ENCODE data around the gene KIN. TPM values are rescaled to one million over a fixed set of nuclear protein-coding genes. Genes with fewer than 3 reads are reported as not detected.
"Not testable (repeated sequence)": the region's sequence is repeated elsewhere in the genome, so short reads cannot be mapped to it uniquely, and the experiment has no call there.

Gene KIN
- total and polyA plus RNA-seq, 2 experiments from 2014 or later, result 7.3 to 7.4 TPM

GRCh38 chr10:7752251-7752650 lies 35.5 kb downstream of the KIN start:
- TF ChIP-seq, protein P1, sequence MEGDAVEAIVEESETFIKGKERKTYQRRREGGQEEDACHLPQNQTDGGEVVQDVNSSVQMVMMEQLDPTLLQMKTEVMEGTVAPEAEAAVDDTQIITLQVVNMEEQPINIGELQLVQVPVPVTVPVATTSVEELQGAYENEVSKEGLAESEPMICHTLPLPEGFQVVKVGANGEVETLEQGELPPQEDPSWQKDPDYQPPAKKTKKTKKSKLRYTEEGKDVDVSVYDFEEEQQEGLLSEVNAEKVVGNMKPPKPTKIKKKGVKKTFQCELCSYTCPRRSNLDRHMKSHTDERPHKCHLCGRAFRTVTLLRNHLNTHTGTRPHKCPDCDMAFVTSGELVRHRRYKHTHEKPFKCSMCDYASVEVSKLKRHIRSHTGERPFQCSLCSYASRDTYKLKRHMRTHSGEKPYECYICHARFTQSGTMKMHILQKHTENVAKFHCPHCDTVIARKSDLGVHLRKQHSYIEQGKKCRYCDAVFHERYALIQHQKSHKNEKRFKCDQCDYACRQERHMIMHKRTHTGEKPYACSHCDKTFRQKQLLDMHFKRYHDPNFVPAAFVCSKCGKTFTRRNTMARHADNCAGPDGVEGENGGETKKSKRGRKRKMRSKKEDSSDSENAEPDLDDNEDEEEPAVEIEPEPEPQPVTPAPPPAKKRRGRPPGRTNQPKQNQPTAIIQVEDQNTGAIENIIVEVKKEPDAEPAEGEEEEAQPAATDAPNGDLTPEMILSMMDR (IDR thresholded peaks at IDR 0.05; ENCODE audit: low read depth, low read length), result no peak
- peaks cover 35% of the 10 kb centered on the region for H3K36me3 ChIP-seq

DNA sequence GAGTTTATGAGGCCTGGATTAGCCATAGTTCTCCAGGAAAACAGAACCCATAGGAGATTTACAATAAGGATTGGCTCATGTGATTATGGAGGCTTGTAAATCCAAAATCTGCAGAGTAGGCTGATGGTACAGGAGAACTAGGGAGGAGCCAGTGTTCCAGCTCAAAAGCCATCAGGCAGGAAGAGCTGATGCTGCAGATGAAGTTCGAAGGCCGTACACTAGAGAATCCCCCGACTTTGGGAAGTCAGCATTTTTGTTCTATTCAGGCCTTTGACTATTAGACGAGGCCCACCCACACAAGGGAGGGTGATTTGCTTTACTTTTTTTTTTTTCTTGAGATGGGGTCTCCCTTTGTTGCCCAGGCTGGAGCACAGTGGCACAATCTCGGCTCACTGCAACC lies 37.6 kb downstream of the KIN start:
- Histone ChIP-seq H3K36me3 (peaks cover 18% of the 10 kb centered on the region), H3K27me3 (no peaks in the 10 kb centered on the region), H3K9me3 (ENCODE audit: low read depth) (no peaks in the 10 kb centered on the region), H3K4me1 (ENCODE audit: low read depth) (no peaks in the 10 kb centered on the region), H3K27ac (no peak overlapping the region), H3K4me3 (no peak overlapping the region)
- TF ChIP-seq, protein P1 (IDR thresholded peaks at IDR 0.05; ENCODE audit: low read depth, low read length), result no peak
- DNase-seq (ENCODE audit: low read depth in 1 of 2, low spot score in 1 of 2), result no peak

More at GRCh38 chr10:7752251-7752650, 35.5 kb downstream of the KIN start:
- no peak for DNase-seq (ENCODE audit: low read depth in 1 of 2, low spot score in 1 of 2)
- H3K4me3 ChIP-seq, result no peak overlapping the region
- no peaks in the 10 kb centered on the region for H3K4me1 ChIP-seq (ENCODE audit: low read depth)
- H3K27me3 ChIP-seq, result no peaks in the 10 kb centered on the region
- H3K9me3 ChIP-seq (ENCODE audit: low read depth), result no peaks in the 10 kb centered on the region
- H3K27ac ChIP-seq, result no peak overlapping the region

GRCh38 chr10:7748637-7749036 lies 39.2 kb downstream of the KIN start:
- H3K36me3 ChIP-seq; H3K27ac ChIP-seq; H3K4me1 ChIP-seq (ENCODE audit: low read depth); H3K4me3 ChIP-seq; H3K9me3 ChIP-seq (ENCODE audit: low read depth); H3K27me3 ChIP-seq: not testable (repeated sequence)
- DNase-seq (ENCODE audit: low read depth in 1 of 2, low spot score in 1 of 2), result peak in 1 of 2 donors; percentile 20

- TF ChIP-seq, protein P1 (IDR thresholded peaks at IDR 0.05; ENCODE audit: low read depth, low read length), result no peak
- H3K4me1 ChIP-seq (ENCODE audit: low read depth), result no peaks in the 10 kb centered on the region
- H3K36me3 ChIP-seq, result no peaks in the 10 kb centered on the region
- DNase-seq (ENCODE audit: low read depth in 1 of 2, low spot score in 1 of 2), result no peak
- no peak overlapping the region for H3K27ac ChIP-seq
- H3K9me3 ChIP-seq (ENCODE audit: low read depth), result no peaks in the 10 kb centered on the region
- H3K4me3 ChIP-seq, result no peak overlapping the region
- no peaks in the 10 kb centered on the region for H3K27me3 ChIP-seq
These were observed 43.5 kb downstream of the KIN start for GRCh38 chr10:7744307-7744706.

- H3K27ac ChIP-seq, result no peak overlapping the region
- H3K27me3 ChIP-seq, result no peaks in the 10 kb centered on the region
- H3K36me3 ChIP-seq, result no peaks in the 10 kb centered on the region
- DNase-seq (ENCODE audit: low read depth in 1 of 2, low spot score in 1 of 2), result no peak
- no peaks in the 10 kb centered on the region for H3K9me3 ChIP-seq (ENCODE audit: low read depth)
- TF ChIP-seq, protein P1 (IDR thresholded peaks at IDR 0.05; ENCODE audit: low read depth, low read length), result no peak
- no peaks in the 10 kb centered on the region for H3K4me1 ChIP-seq (ENCODE audit: low read depth)
- no peak overlapping the region for H3K4me3 ChIP-seq
These were observed 49.0 kb downstream of the KIN start for GRCh38 chr10:7738536-7739407.

GRCh38 chr10:7734821-7735220 lies 53.0 kb downstream of the KIN start:
- no peaks in the 10 kb centered on the region for H3K27me3 ChIP-seq
- no peak overlapping the region for H3K27ac ChIP-seq
- no peaks in the 10 kb centered on the region for H3K36me3 ChIP-seq
- DNase-seq (ENCODE audit: low read depth in 1 of 2, low spot score in 1 of 2), result no peak
- TF ChIP-seq, protein P1 (IDR thresholded peaks at IDR 0.05; ENCODE audit: low read depth, low read length), result no peak
- no peak overlapping the region for H3K4me3 ChIP-seq
- H3K9me3 ChIP-seq (ENCODE audit: low read depth), result no peaks in the 10 kb centered on the region
- H3K4me1 ChIP-seq (ENCODE audit: low read depth), result no peaks in the 10 kb centered on the region
